ENCODE measurements around the gene ST6GALNAC4. TPM values are rescaled to one million over a fixed set of nuclear protein-coding genes. Genes with fewer than 3 reads are reported as not detected.
A peak's percentile ranks its signal among the peaks of the same experiment; 100 is the strongest.

ST6GALNAC4 gene
- total and polyA plus RNA-seq, 10 of the 15 experiments (the other 5 are each of a cell fraction or from before 2014, with no cell fraction given): 4.2 to 63.2 (median 35.2) TPM

- no peak for TF ChIP-seq ELK1 (IDR thresholded peaks at IDR 0.05; ENCODE audit: low read depth, low read length)
- no peak for TF ChIP-seq MTA3 (IDR thresholded peaks at IDR 0.05; ENCODE audit: borderline replicate concordance, low read length)
- TF ChIP-seq FOXK2 (IDR thresholded peaks at IDR 0.05): no peak
- TF ChIP-seq TCF3 (IDR thresholded peaks at IDR 0.05; ENCODE audit: borderline replicate concordance, insufficient read depth, low read depth, low read length): 0 out of 2 replicates have a peak, but pooled peaks have one; percentile 28
- TF ChIP-seq SRF (IDR thresholded peaks at IDR 0.05; ENCODE audit: low read depth in 2 of 2, low read length in 2 of 2): 0 out of 4 replicates have a peak, but pooled peaks of 1 of the 2 experiments have one; percentile 36
- peak; percentile 48; the same call in 1 of the 2 replicates for TF ChIP-seq TCF12 (IDR thresholded peaks at IDR 0.05; ENCODE audit: low read depth, low read length)
- no peak for TF ChIP-seq SKIL (IDR thresholded peaks at IDR 0.05; ENCODE audit: low read depth, poor library complexity, severe bottlenecking)
- no peak for TF ChIP-seq TARDBP (IDR thresholded peaks at IDR 0.05; ENCODE audit: borderline replicate concordance)
- TF ChIP-seq SUZ12 (IDR thresholded peaks at IDR 0.05; ENCODE audit: unreplicated experiment): no peak
- TF ChIP-seq EZH2 (IDR thresholded peaks at IDR 0.05; ENCODE audit: borderline replicate concordance, control insufficient read depth, low read depth, low read length): no peak
- TF ChIP-seq KAT2A (conservative IDR thresholded peaks at IDR 0.05; ENCODE audit: control insufficient read depth, low read depth, low read length): no peak
- TF ChIP-seq POLR2AphosphoS2 (IDR thresholded peaks at IDR 0.05; ENCODE audit: low read depth, low read length): peak; percentile 56; the same call in 1 of the 2 replicates
- TF ChIP-seq POLR2AphosphoS5 (IDR thresholded peaks at IDR 0.05; ENCODE audit: low read length): no peak
- no peak for TF ChIP-seq CREB1 (IDR thresholded peaks at IDR 0.05; ENCODE audit: low read depth)
- TF ChIP-seq ZZZ3 (IDR thresholded peaks at IDR 0.05; ENCODE audit: control insufficient read depth, insufficient read length, low read depth): no peak
These were observed 17.5 kb downstream of the ST6GALNAC4 start, which contains the start of gene ST6GALNAC6 (continued) for GRCh38 chr9:127899128-127899943.
